Nephron (organoid): ENCODE measurements around the gene GGT7.

Experiments
- H3K27ac Mint-ChIP-seq, 3 experiments: 2 replicates each; pipeline ENCODE4 v1.8.0; 2020; ENCODE audit warnings: mixed read lengths in 3 of 3, mild to moderate bottlenecking in 2 of 3, moderate library complexity in 1 of 3
- H3K27me3 Mint-ChIP-seq: 2 replicates; pipeline ENCODE4 v1.8.0; 2021; ENCODE audit warnings: low read depth, mild to moderate bottlenecking, moderate library complexity, mixed read lengths
- H3K36me3 Mint-ChIP-seq: 2 replicates; pipeline ENCODE4 v1.8.0; 2020; ENCODE audit warnings: low read depth, mixed read lengths
- H3K4me1 Mint-ChIP-seq: 2 replicates; pipeline ENCODE4 v1.8.0; 2020; ENCODE audit warnings: mixed read lengths
- H3K4me3 Mint-ChIP-seq, 3 experiments: 2 replicates each; pipeline ENCODE4 v1.8.0; 2020; ENCODE audit warnings: mild to moderate bottlenecking in 3 of 3, mixed read lengths in 3 of 3, moderate library complexity in 2 of 3
- H3K9me3 Mint-ChIP-seq: 2 replicates; pipeline ENCODE4 v1.8.0; 2020; ENCODE audit warnings: mixed read lengths
- CTCF ChIP-seq, 3 experiments: fragments of 200-600 bp; sonication (generic); IDR thresholded peaks; one replicate each; pipeline ENCODE4 v1.5.0; 2021; ENCODE audit warnings: antibody characterized with exemption in 3 of 3; ENCODE audit not compliant: unreplicated experiment in 3 of 3

The GGT7 gene

GRCh38 chr20:34894723-34895122 is 22.1 kb upstream of the GGT7 start:
- no peaks in the 10 kb centered on the region for H3K9me3 Mint-ChIP-seq
- no peaks in the 10 kb centered on the region for H3K27me3 Mint-ChIP-seq
- peaks cover 12% of the 10 kb centered on the region for H3K36me3 Mint-ChIP-seq
- H3K27ac Mint-ChIP-seq = no peak overlapping the region
- no peaks in the 10 kb centered on the region for H3K4me1 Mint-ChIP-seq
- H3K4me3 Mint-ChIP-seq = no peak overlapping the region
- no peak for TF ChIP-seq CTCF (IDR thresholded peaks at IDR 0.05; ENCODE audit: unreplicated experiment in 3 of 3)

- Mint-ChIP-seq H3K4me1 (no peaks in the 10 kb centered on the region), H3K27me3 (no peaks in the 10 kb centered on the region), H3K9me3 (no peaks in the 10 kb centered on the region), H3K4me3 (no peak overlapping the region), H3K27ac (no peak overlapping the region), H3K36me3 (peaks cover 8% of the 10 kb centered on the region)
- no peak for TF ChIP-seq CTCF (IDR thresholded peaks at IDR 0.05; ENCODE audit: unreplicated experiment in 3 of 3)
Measured at GRCh38 chr20:34892671-34893070, 20.0 kb upstream of the GGT7 start.

GRCh38 chr20:34891166-34892062 is 18.8 kb upstream of the GGT7 start:
- Mint-ChIP-seq H3K27ac (no peak overlapping the region), H3K27me3 (no peaks in the 10 kb centered on the region), H3K4me3 (no peak overlapping the region), H3K9me3 (no peaks in the 10 kb centered on the region), H3K36me3 (peaks cover 5% of the 10 kb centered on the region), H3K4me1 (no peaks in the 10 kb centered on the region)
- TF ChIP-seq CTCF (IDR thresholded peaks at IDR 0.05; ENCODE audit: unreplicated experiment in 3 of 3) = no peak

- Mint-ChIP-seq H3K36me3 (peaks cover 8% of the 10 kb centered on the region), H3K27me3 (no peaks in the 10 kb centered on the region), H3K9me3 (no peaks in the 10 kb centered on the region), H3K4me3 (no peak overlapping the region), H3K4me1 (no peaks in the 10 kb centered on the region), H3K27ac (no peak overlapping the region)
- TF ChIP-seq CTCF (IDR thresholded peaks at IDR 0.05; ENCODE audit: unreplicated experiment in 3 of 3) = no peak
Measured at GRCh38 chr20:34888468-34888867, 15.8 kb upstream of the GGT7 start.

- H3K27me3 Mint-ChIP-seq = no peaks in the 10 kb centered on the region
- TF ChIP-seq CTCF (IDR thresholded peaks at IDR 0.05; ENCODE audit: unreplicated experiment in 3 of 3) = no peak
- H3K36me3 Mint-ChIP-seq = peaks cover 15% of the 10 kb centered on the region
- H3K4me3 Mint-ChIP-seq = no peak overlapping the region
- no peak overlapping the region for H3K27ac Mint-ChIP-seq
- H3K9me3 Mint-ChIP-seq = no peaks in the 10 kb centered on the region
- H3K4me1 Mint-ChIP-seq = no peaks in the 10 kb centered on the region
Measured at GRCh38 chr20:34887023-34887422, 14.4 kb upstream of the GGT7 start.

- no peak for TF ChIP-seq CTCF (IDR thresholded peaks at IDR 0.05; ENCODE audit: unreplicated experiment in 3 of 3)
- H3K27me3 Mint-ChIP-seq = no peaks in the 10 kb centered on the region
- H3K4me1 Mint-ChIP-seq = no peaks in the 10 kb centered on the region
- H3K36me3 Mint-ChIP-seq = peaks cover 15% of the 10 kb centered on the region
- H3K27ac Mint-ChIP-seq = no peak overlapping the region
- H3K9me3 Mint-ChIP-seq = no peaks in the 10 kb centered on the region
- H3K4me3 Mint-ChIP-seq = no peak overlapping the region
Measured at GRCh38 chr20:34886122-34886521, 13.5 kb upstream of the GGT7 start.
